ENCODE data around the gene UNC5C. TPM values are rescaled to one million over a fixed set of nuclear protein-coding genes. Genes with fewer than 3 reads are reported as not detected.

Gene UNC5C
- total RNA-seq, 1 donor from 2014 or later: 0.39 TPM

- Histone ChIP-seq H4K20me1 (ENCODE audit: low read depth) (no peaks in the 10 kb centered on the region), H3K27ac (no peak overlapping the region)
- H3K27ac Mint-ChIP-seq: peak overlapping the region; percentile 24
Observed at GRCh38 chr4:95363559-95363925, 185.2 kb downstream of the UNC5C start.

GRCh38 chr4:95362906-95363558 lies 185.7 kb downstream of the UNC5C start:
- H3K4me1 Mint-ChIP-seq: peaks cover 47% of the 10 kb centered on the region
- no peak overlapping the region for H3K4me3 Mint-ChIP-seq
- no peak overlapping the region for H3K27ac ChIP-seq
- no peaks in the 10 kb centered on the region for H3K36me3 ChIP-seq
- no peaks in the 10 kb centered on the region for H3F3A ChIP-seq (ENCODE audit: low read depth)
- peak overlapping the region; percentile 7 for H2AFZ ChIP-seq (replicated peaks)
- H3K4me3 ChIP-seq: no peak overlapping the region
- no peak overlapping the region for H3K4me2 ChIP-seq
- no peaks in the 10 kb centered on the region for H3K27me3 Mint-ChIP-seq (ENCODE audit: insufficient read depth, low read depth)
- peaks cover 7% of the 10 kb centered on the region for H3K4me1 ChIP-seq
- peak; percentile 49 for DNase-seq (ENCODE audit: low spot score)
- peak; percentile 38 for TF ChIP-seq CTCF (IDR thresholded peaks at IDR 0.05)
- no peak for TF ChIP-seq EZH2 (IDR thresholded peaks at IDR 0.05)
- no peaks in the 10 kb centered on the region for H3K9me3 ChIP-seq (ENCODE audit: low read depth)
- no peak overlapping the region for H3K9ac ChIP-seq
- no peaks in the 10 kb centered on the region for H3K9me3 Mint-ChIP-seq
- no peaks in the 10 kb centered on the region for H3K27me3 ChIP-seq
- no peaks in the 10 kb centered on the region for H4K20me1 ChIP-seq (ENCODE audit: low read depth)
- no peak overlapping the region for H3K27ac Mint-ChIP-seq
- peaks cover 11% of the 10 kb centered on the region for H3K36me3 Mint-ChIP-seq
- H3K79me2 ChIP-seq (ENCODE audit: low read depth): no peaks in the 10 kb centered on the region

More at GRCh38 chr4:95363559-95363925, 185.2 kb downstream of the UNC5C start:
- DNase-seq (ENCODE audit: low spot score): peak; percentile 3
- Histone ChIP-seq H3K9me3 (ENCODE audit: low read depth) (no peaks in the 10 kb centered on the region), H3K4me1 (peaks cover 7% of the 10 kb centered on the region), H3F3A (ENCODE audit: low read depth) (no peaks in the 10 kb centered on the region), H3K4me2 (no peak overlapping the region), H3K79me2 (ENCODE audit: low read depth) (no peaks in the 10 kb centered on the region), H3K36me3 (no peaks in the 10 kb centered on the region), H3K27me3 (no peaks in the 10 kb centered on the region), H2AFZ (replicated peaks) (peak overlapping the region; percentile 14), H3K4me3 (no peak overlapping the region), H3K9ac (no peak overlapping the region)
- TF ChIP-seq EZH2 (IDR thresholded peaks at IDR 0.05) (no peak), EZH2phosphoT487 (IDR thresholded peaks at IDR 0.05) (no peak), CTCF (IDR thresholded peaks at IDR 0.05) (no peak)
- Mint-ChIP-seq H3K27me3 (ENCODE audit: insufficient read depth, low read depth) (no peaks in the 10 kb centered on the region), H3K4me3 (no peak overlapping the region), H3K9me3 (no peaks in the 10 kb centered on the region), H3K36me3 (peaks cover 9% of the 10 kb centered on the region), H3K4me1 (peaks cover 42% of the 10 kb centered on the region)

- Histone ChIP-seq H3K36me3 (no peaks in the 10 kb centered on the region), H3K4me1 (peaks cover 7% of the 10 kb centered on the region), H3K9ac (no peak overlapping the region), H3K27ac (no peak overlapping the region), H3K4me3 (no peak overlapping the region), H4K20me1 (ENCODE audit: low read depth) (no peaks in the 10 kb centered on the region), H3K27me3 (no peaks in the 10 kb centered on the region), H3K9me3 (ENCODE audit: low read depth) (no peaks in the 10 kb centered on the region), H3F3A (ENCODE audit: low read depth) (no peaks in the 10 kb centered on the region), H2AFZ (replicated peaks) (no peak overlapping the region), H3K4me2 (no peak overlapping the region), H3K79me2 (ENCODE audit: low read depth) (no peaks in the 10 kb centered on the region)
- Mint-ChIP-seq H3K9me3 (no peaks in the 10 kb centered on the region), H3K4me1 (peaks cover 50% of the 10 kb centered on the region), H3K36me3 (peaks cover 13% of the 10 kb centered on the region), H3K27ac (peak overlapping the region; percentile 90), H3K27me3 (ENCODE audit: insufficient read depth, low read depth) (no peaks in the 10 kb centered on the region), H3K4me3 (no peak overlapping the region)
- no peak for DNase-seq (ENCODE audit: low spot score)
- TF ChIP-seq EZH2 (IDR thresholded peaks at IDR 0.05) (no peak), EZH2phosphoT487 (IDR thresholded peaks at IDR 0.05) (no peak), CTCF (IDR thresholded peaks at IDR 0.05) (no peak)
Observed at GRCh38 chr4:95362066-95362465, 186.7 kb downstream of the UNC5C start.

Data from neural progenitor cell (in vitro differentiated cells).